AG04450 (cell line): ENCODE measurements around the gene EML6. TPM values are rescaled to one million over a fixed set of nuclear protein-coding genes. Genes with fewer than 3 reads are reported as not detected.

Experiments used
- CTCF ChIA-PET: fragments of 300-600, 350-600 bp; formaldehyde crosslinking; extraction: SDS; loops from one replicate; lab custom pipeline; 2022; ENCODE audit warnings: antibody characterized with exemption, inconsistent platforms; lab: Charles Lee
- POLR2A ChIA-PET: fragments of 350-600 bp; formaldehyde crosslinking; extraction: SDS; loops from one replicate; lab custom pipeline; 2021; ENCODE audit warnings: antibody characterized with exemption, inconsistent platforms; lab: Yijun Ruan, JAX
- DNase-seq: peaks from one replicate; pipeline ENCODE4 v3.0.0-alpha.2; 2011; ENCODE audit warnings: low read depth, low spot score
- H3K27ac ChIP-seq: one replicate; pipeline ENCODE4 v1.5.1; 2012; ENCODE audit warnings: low read depth, low read length, control low read depth
- H3K27me3 ChIP-seq: one replicate; pipeline ENCODE4 v1.6.0; 2012; ENCODE audit warnings: low read length; ENCODE audit not compliant: control insufficient read depth, insufficient read depth
- H3K4me3 ChIP-seq: 2 replicates; pipeline ENCODE4 v1.5.1; 2011; ENCODE audit warnings: mild to moderate bottlenecking, low read depth, low read length, control low read depth
- H3K9me3 ChIP-seq: 2 replicates; pipeline ENCODE4 v1.5.1; 2012; ENCODE audit warnings: low read length; ENCODE audit not compliant: control insufficient read depth, insufficient read depth
- CTCF ChIP-seq: IDR thresholded peaks from 2 replicates; pipeline ENCODE4 v1.5.1; 2011; ENCODE audit warnings: low read depth, low read length, control low read depth, inconsistent platforms
- polyA plus RNA-seq: library from polyadenylated mRNA; depleted of rRNA; stranded (reverse); fragments of >200 nt; gene quantifications from 2 replicates; pipeline ENCODE4 v1.2.3, GENCODE V29; 2011

Gene EML6
- polyA plus RNA-seq, 1 experiment: 0.30 TPM

- H3K4me3 ChIP-seq: no peak overlapping the region
- ChIA-PET POLR2A (no interaction called here), CTCF (interaction anchor here (1.6 to 2.1 kb wide), 2 partner anchors 44 to 165 kb away, joined by 7 to 8 read pairs; no protein-coding TSS in a partner anchor)
- TF ChIP-seq CTCF: no peak
- H3K27ac ChIP-seq: no peak overlapping the region
- H3K27me3 ChIP-seq: no peaks in the 10 kb centered on the region
- no peak for DNase-seq
- no peaks in the 10 kb centered on the region for H3K9me3 ChIP-seq
These were observed 280.5 kb downstream of the EML6 start for GRCh38 chr2:55003706-55004639.

- no peak overlapping the region for H3K27ac ChIP-seq
- POLR2A ChIA-PET: no interaction called here
- H3K4me3 ChIP-seq: no peak overlapping the region
- no peak for TF ChIP-seq CTCF
- no peaks in the 10 kb centered on the region for H3K9me3 ChIP-seq
- CTCF ChIA-PET: no interaction called here
- no peak for DNase-seq
- H3K27me3 ChIP-seq: no peaks in the 10 kb centered on the region
These were observed 282.8 kb downstream of the EML6 start for GRCh38 chr2:55006306-55006705.

DNA sequence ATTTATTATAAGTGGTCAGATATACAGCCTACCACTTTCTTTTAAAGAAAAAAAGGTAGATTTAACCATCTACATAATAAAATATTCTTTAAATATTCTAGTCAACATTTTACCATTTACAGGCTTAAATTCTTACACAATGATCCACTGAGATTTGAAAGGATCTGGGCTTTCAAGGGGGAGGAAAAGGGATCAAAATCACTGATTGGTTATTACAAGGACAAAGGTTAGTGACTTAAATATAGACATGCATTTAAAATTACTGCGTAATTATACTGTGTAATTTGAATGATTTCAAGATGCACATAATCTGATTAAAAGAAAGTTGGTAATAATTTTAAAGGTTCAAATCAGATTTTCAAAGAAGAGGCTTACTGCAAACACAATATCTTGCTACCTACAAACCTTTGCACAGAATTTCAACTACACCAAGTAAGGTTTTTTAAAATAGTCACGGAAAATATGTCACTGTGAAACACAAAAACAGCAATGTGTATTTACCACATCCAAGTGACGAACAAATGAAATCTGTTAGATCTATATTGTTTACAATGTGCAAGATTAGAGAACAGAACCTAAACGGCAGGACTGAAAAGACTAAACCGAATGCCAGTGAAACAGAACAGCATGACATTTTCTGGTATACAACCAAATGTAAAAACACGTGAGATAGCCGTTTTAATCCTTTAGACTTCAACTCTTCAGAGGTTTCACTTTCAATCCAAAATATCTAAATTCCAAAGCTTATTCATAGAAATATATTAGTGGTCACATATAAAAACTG, 286.0 kb downstream of the EML6 start:
- TF ChIP-seq CTCF: no peak
- Histone ChIP-seq H3K4me3 (no peak overlapping the region), H3K9me3 (no peaks in the 10 kb centered on the region), H3K27ac (no peak overlapping the region), H3K27me3 (no peaks in the 10 kb centered on the region)
- no peak for DNase-seq
- POLR2A ChIA-PET: no interaction called here
- CTCF ChIA-PET: no interaction called here

DNA sequence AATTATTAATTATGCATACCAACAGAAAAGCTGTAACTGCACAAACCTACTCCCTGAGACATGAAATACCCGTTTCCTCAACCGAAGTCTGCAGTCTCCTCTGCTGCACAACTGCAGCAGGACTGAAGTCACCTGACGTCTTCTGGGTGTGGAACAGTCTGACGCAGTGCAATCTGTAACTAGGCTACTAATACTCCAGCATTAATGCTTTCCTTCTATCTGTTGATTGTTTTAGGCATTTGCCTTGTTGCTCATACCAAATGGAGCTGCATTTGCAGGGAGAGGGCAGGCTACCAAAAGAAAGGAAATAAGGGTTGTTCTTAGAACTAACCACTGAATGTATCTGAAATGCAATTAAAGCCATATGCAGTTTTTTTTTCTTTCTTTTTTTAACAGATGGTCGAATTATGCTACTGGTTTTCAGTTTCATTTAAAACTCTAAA, 286.7 kb downstream of the EML6 start:
- Histone ChIP-seq H3K4me3 (no peak overlapping the region), H3K27me3 (no peaks in the 10 kb centered on the region), H3K27ac (no peak overlapping the region), H3K9me3 (no peaks in the 10 kb centered on the region)
- ChIA-PET CTCF (no interaction called here), POLR2A (no interaction called here)
- TF ChIP-seq CTCF: no peak
- DNase-seq: no peak
